ENCODE data around the gene TTC7B.

Gene TTC7B

DNA sequence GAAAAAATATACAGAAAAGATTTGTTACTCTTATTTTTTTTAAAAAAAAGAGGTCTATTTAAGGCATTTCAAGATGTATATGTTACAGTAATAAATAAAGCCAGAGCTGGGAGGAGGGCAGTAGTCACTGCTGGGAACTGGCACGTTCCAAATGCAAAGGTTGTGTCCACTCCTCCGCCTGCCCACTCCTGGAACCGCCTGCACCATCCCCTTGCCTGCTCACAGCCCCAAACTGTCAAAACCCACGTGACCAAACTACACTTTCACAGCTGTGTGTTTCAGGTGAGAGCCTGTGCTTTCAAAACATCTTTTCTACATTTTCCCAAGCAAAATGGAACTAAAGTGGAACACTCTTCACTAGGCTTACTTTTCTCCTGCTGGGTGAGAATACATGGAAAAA, 160.4 kb downstream of the TTC7B start:
- no peaks in the 10 kb centered on the region for H3K79me2 ChIP-seq (ENCODE audit: insufficient read depth, low read depth)
- no peak overlapping the region for H3K4me3 ChIP-seq (IDR thresholded peaks at IDR 0.05; ENCODE audit: insufficient read depth, low read depth, low read length)
- no peaks in the 10 kb centered on the region for H3K27me3 ChIP-seq (ENCODE audit: insufficient read depth, low read depth)
- TF ChIP-seq, protein P1, sequence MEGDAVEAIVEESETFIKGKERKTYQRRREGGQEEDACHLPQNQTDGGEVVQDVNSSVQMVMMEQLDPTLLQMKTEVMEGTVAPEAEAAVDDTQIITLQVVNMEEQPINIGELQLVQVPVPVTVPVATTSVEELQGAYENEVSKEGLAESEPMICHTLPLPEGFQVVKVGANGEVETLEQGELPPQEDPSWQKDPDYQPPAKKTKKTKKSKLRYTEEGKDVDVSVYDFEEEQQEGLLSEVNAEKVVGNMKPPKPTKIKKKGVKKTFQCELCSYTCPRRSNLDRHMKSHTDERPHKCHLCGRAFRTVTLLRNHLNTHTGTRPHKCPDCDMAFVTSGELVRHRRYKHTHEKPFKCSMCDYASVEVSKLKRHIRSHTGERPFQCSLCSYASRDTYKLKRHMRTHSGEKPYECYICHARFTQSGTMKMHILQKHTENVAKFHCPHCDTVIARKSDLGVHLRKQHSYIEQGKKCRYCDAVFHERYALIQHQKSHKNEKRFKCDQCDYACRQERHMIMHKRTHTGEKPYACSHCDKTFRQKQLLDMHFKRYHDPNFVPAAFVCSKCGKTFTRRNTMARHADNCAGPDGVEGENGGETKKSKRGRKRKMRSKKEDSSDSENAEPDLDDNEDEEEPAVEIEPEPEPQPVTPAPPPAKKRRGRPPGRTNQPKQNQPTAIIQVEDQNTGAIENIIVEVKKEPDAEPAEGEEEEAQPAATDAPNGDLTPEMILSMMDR (conservative IDR thresholded peaks at IDR 0.05; ENCODE audit: low read depth, low read length) = no peak
- H3K27ac ChIP-seq = no peak overlapping the region
- no peaks in the 10 kb centered on the region for H3K4me1 ChIP-seq (ENCODE audit: low read depth, poor library complexity, severe bottlenecking)
- no peak overlapping the region for H3K9ac ChIP-seq
- H3K4me2 ChIP-seq = no peak overlapping the region
- no peaks in the 10 kb centered on the region for H4K20me1 ChIP-seq (ENCODE audit: insufficient read depth)
- H2AFZ ChIP-seq (ENCODE audit: low read depth) = no peak overlapping the region
- no peaks in the 10 kb centered on the region for H3K36me3 ChIP-seq (ENCODE audit: insufficient read depth)

GRCh38 chr14:90654831-90655276, 161.4 kb downstream of the TTC7B start:
- H3K27me3 ChIP-seq (ENCODE audit: insufficient read depth, low read depth) = no peaks in the 10 kb centered on the region

GRCh38 chr14:90652626-90653025, 163.6 kb downstream of the TTC7B start:
- Histone ChIP-seq H3K27ac (no peak overlapping the region), H3K4me2 (no peak overlapping the region), H3K4me1 (ENCODE audit: low read depth, poor library complexity, severe bottlenecking) (no peaks in the 10 kb centered on the region), H3K4me3 (IDR thresholded peaks at IDR 0.05; ENCODE audit: insufficient read depth, low read depth, low read length) (no peak overlapping the region), H3K36me3 (ENCODE audit: insufficient read depth) (no peaks in the 10 kb centered on the region), H2AFZ (ENCODE audit: low read depth) (no peak overlapping the region), H4K20me1 (ENCODE audit: insufficient read depth) (no peaks in the 10 kb centered on the region), H3K79me2 (ENCODE audit: insufficient read depth, low read depth) (no peaks in the 10 kb centered on the region), H3K27me3 (ENCODE audit: insufficient read depth, low read depth) (no peaks in the 10 kb centered on the region), H3K9ac (no peak overlapping the region)
- TF ChIP-seq, protein P1 (conservative IDR thresholded peaks at IDR 0.05; ENCODE audit: low read depth, low read length) = no peak

More at GRCh38 chr14:90654831-90655276, 161.4 kb downstream of the TTC7B start:
- Histone ChIP-seq H3K36me3 (ENCODE audit: insufficient read depth) (no peaks in the 10 kb centered on the region), H3K4me2 (no peak overlapping the region), H3K4me3 (IDR thresholded peaks at IDR 0.05; ENCODE audit: insufficient read depth, low read depth, low read length) (no peak overlapping the region), H2AFZ (ENCODE audit: low read depth) (no peak overlapping the region), H3K27ac (no peak overlapping the region), H3K79me2 (ENCODE audit: insufficient read depth, low read depth) (no peaks in the 10 kb centered on the region), H4K20me1 (ENCODE audit: insufficient read depth) (no peaks in the 10 kb centered on the region), H3K4me1 (ENCODE audit: low read depth, poor library complexity, severe bottlenecking) (no peaks in the 10 kb centered on the region), H3K9ac (no peak overlapping the region)
- TF ChIP-seq, protein P1 (conservative IDR thresholded peaks at IDR 0.05; ENCODE audit: low read depth, low read length) = no peak

DNA sequence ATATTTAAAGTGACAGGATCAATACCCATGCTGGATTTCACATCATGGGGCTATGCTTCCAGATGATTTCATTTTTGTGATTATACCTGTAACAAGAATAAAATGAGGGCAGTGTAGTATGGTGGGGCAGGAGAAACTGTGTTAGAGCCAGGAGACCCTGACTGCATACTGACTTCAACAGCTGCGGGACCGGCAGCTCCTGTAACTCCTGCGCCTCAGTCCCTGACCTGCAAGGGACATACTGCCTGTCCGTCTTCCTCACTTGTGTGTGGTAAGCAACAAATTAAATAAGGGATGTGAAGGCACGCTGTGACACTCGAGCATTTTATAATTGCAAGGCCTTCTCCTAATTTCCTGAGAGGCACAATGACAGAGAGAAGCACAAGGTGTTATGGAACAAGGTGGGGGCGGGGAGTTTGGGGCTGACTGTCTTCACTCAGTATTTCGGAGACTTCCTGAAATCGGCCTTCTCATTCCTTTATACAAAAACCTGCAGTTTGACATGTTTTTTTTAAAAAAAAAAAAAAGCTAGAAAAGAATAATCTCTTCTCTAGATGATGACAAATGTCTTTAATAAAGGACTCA, 164.2 kb downstream of the TTC7B start:
- H3K4me2 ChIP-seq = no peak overlapping the region

More for the DNA sequence above, 164.2 kb downstream of the TTC7B start:
- H3K27me3 ChIP-seq (ENCODE audit: insufficient read depth, low read depth) = no peaks in the 10 kb centered on the region
- H3K9ac ChIP-seq = no peak overlapping the region
- no peak overlapping the region for H3K27ac ChIP-seq
- no peak overlapping the region for H2AFZ ChIP-seq (ENCODE audit: low read depth)
- TF ChIP-seq, protein P1 (conservative IDR thresholded peaks at IDR 0.05; ENCODE audit: low read depth, low read length) = no peak
- no peaks in the 10 kb centered on the region for H3K4me1 ChIP-seq (ENCODE audit: low read depth, poor library complexity, severe bottlenecking)
- H3K36me3 ChIP-seq (ENCODE audit: insufficient read depth) = no peaks in the 10 kb centered on the region
- no peaks in the 10 kb centered on the region for H4K20me1 ChIP-seq (ENCODE audit: insufficient read depth)
- H3K4me3 ChIP-seq (IDR thresholded peaks at IDR 0.05; ENCODE audit: insufficient read depth, low read depth, low read length) = no peak overlapping the region
- no peaks in the 10 kb centered on the region for H3K79me2 ChIP-seq (ENCODE audit: insufficient read depth, low read depth)

Data from KMS-11 (cell line).